IMR-90 (cell line): ENCODE results near the gene ALOXE3. TPM values are rescaled to one million over a fixed set of nuclear protein-coding genes. Genes with fewer than 3 reads are reported as not detected.
A peak's percentile ranks its signal among the peaks of the same experiment; 100 is the strongest.

ENCODE experiments used
- ATAC-seq: fragments of 200-7000 bp; cut with Tn5 transposase; 2 replicates; pipeline ENCODE4 v1.9.1; 2020; ENCODE audit warnings: low read depth, mild to moderate bottlenecking, moderate library complexity
- BruUV-seq: library from RNA; stranded (reverse); fragments of 400-500 nt; replicated peaks from 2 replicates; lab custom pipeline; 2021; lab: Mats Ljungman, UMichigan
- CTCF ChIA-PET: fragments of 300-600 bp; formaldehyde crosslinking; extraction: SDS; loops from one replicate; lab custom pipeline; 2021; ENCODE audit warnings: antibody characterized with exemption; lab: Yijun Ruan, JAX
- POLR2A ChIA-PET: fragments of 300-600 bp; sonication (Branson Sonifier 250); formaldehyde crosslinking; loops from one replicate; lab custom pipeline; 2022; ENCODE audit warnings: antibody characterized with exemption; ENCODE audit not compliant: unreplicated experiment; lab: Charles Lee
- DNase-seq: peaks from one replicate; pipeline ENCODE4 v3.0.0; 2013
- H2AFZ ChIP-seq: replicated peaks from 2 replicates; pipeline ENCODE3; 2013; ENCODE audit warnings: low read length, mild to moderate bottlenecking; ENCODE audit not compliant: poor library complexity
- H2AK5ac ChIP-seq: 2 replicates; pipeline ENCODE4 v1.6.1; 2013; ENCODE audit warnings: low read depth, low read length, inconsistent platforms
- H2AK9ac ChIP-seq: replicated peaks from 2 replicates; pipeline ENCODE3; 2013; ENCODE audit warnings: mild to moderate bottlenecking, low read depth, low read length, moderate library complexity; ENCODE audit not compliant: poor library complexity
- H2BK120ac ChIP-seq: 2 replicates; pipeline ENCODE4 v1.6.1; 2013; ENCODE audit warnings: low read depth, low read length, inconsistent platforms
- H2BK15ac ChIP-seq: 3 replicates; pipeline ENCODE4 v1.6.1; 2013; ENCODE audit warnings: low read depth, low read length, inconsistent platforms
- H2BK20ac ChIP-seq: 2 replicates; pipeline ENCODE4 v1.6.1; 2013; ENCODE audit warnings: low read depth, mild to moderate bottlenecking, inconsistent platforms, low read length, moderate library complexity
- H2BK5ac ChIP-seq: 2 replicates; pipeline ENCODE4 v1.6.1; 2013; ENCODE audit warnings: mild to moderate bottlenecking, low read depth, low read length, inconsistent platforms; ENCODE audit not compliant: poor library complexity, severe bottlenecking
- H3K14ac ChIP-seq: replicated peaks from 2 replicates; pipeline ENCODE4 v1.6.1; 2013; ENCODE audit warnings: low read depth, low read length, inconsistent platforms
- H3K18ac ChIP-seq: 2 replicates; pipeline ENCODE4 v1.6.1; 2013; ENCODE audit warnings: low read depth, low read length, control low read depth
- H3K23ac ChIP-seq: 2 replicates; pipeline ENCODE4 v1.6.1; 2013; ENCODE audit warnings: low read depth, low read length, inconsistent platforms
- H3K27ac ChIP-seq: 2 replicates; pipeline ENCODE4 v1.5.1; 2013; ENCODE audit warnings: mild to moderate bottlenecking, control low read depth, low read length; ENCODE audit not compliant: insufficient read depth
- H3K27me3 ChIP-seq: 2 replicates; pipeline ENCODE4 v1.6.1; 2013; ENCODE audit warnings: low read length; ENCODE audit not compliant: control insufficient read depth, insufficient read depth
- H3K36me3 ChIP-seq: 2 replicates; pipeline ENCODE4 v1.6.1; 2013; ENCODE audit warnings: low read length, mixed read lengths; ENCODE audit not compliant: control insufficient read depth, insufficient read depth
- H3K4ac ChIP-seq: 2 replicates; pipeline ENCODE4 v1.6.1; 2013; ENCODE audit warnings: low read depth, low read length, inconsistent platforms
- H3K4me1 ChIP-seq: 2 replicates; pipeline ENCODE4 v1.6.1; 2013; ENCODE audit warnings: low read length, mixed read lengths; ENCODE audit not compliant: control insufficient read depth, insufficient read depth
- H3K4me2 ChIP-seq: 2 replicates; pipeline ENCODE4 v1.6.1; 2013; ENCODE audit warnings: low read depth, mild to moderate bottlenecking, control low read depth, low read length, moderate library complexity
- H3K4me3 ChIP-seq: 2 replicates; pipeline ENCODE4 v1.5.1; 2013; ENCODE audit warnings: low read depth, mild to moderate bottlenecking, control low read depth, low read length, moderate library complexity; ENCODE audit not compliant: insufficient read depth
- H3K56ac ChIP-seq: 2 replicates; pipeline ENCODE4 v1.6.1; 2013; ENCODE audit warnings: low read length, inconsistent platforms; ENCODE audit not compliant: insufficient read depth; ENCODE audit errors: extremely low read depth
- H3K79me1 ChIP-seq, 2 experiments: 2 replicates each; pipeline ENCODE4 v1.6.1; 2013; ENCODE audit warnings: low read length in 2 of 2, inconsistent platforms in 1 of 2, low read depth in 1 of 2
- H3K9ac ChIP-seq: 2 replicates; pipeline ENCODE4 v1.6.1; 2013; ENCODE audit warnings: low read depth, low read length, control low read depth
- H3K9me1 ChIP-seq: 2 replicates; pipeline ENCODE4 v1.6.1; 2013; ENCODE audit warnings: low read length, inconsistent platforms; ENCODE audit not compliant: insufficient read depth
- H3K9me3 ChIP-seq: 2 replicates; pipeline ENCODE4 v1.6.1; 2013; ENCODE audit warnings: low read length; ENCODE audit not compliant: control insufficient read depth, insufficient read depth
- H4K20me1 ChIP-seq: 2 replicates; pipeline ENCODE4 v1.6.1; 2013; ENCODE audit warnings: low read length, inconsistent platforms; ENCODE audit not compliant: insufficient read depth
- H4K5ac ChIP-seq: 2 replicates; pipeline ENCODE4 v1.6.1; 2013; ENCODE audit warnings: mild to moderate bottlenecking, low read depth, low read length, control low read depth
- H4K8ac ChIP-seq, 2 experiments: 2 replicates each; pipeline ENCODE4 v1.6.1; 2013; ENCODE audit warnings: low read depth in 2 of 2, low read length in 2 of 2, control low read depth in 1 of 2, inconsistent platforms in 1 of 2
- H4K91ac ChIP-seq: 2 replicates; pipeline ENCODE4 v1.6.1; 2013; ENCODE audit warnings: low read depth, low read length, inconsistent platforms; ENCODE audit not compliant: insufficient read depth
- CTCF ChIP-seq: conservative IDR thresholded peaks from 2 replicates; pipeline ENCODE4 v1.5.1; 2012; ENCODE audit warnings: mild to moderate bottlenecking, low read depth, low read length, improper control_type of control experiment
- WGBS, 2 experiments: methylation state at CpG; one replicate each; pipeline versions ENCODE4 v1.1.5 to v1.1.7; 2013; ENCODE audit warnings: missing lambda C conversion rate in 2 of 2; ENCODE audit not compliant: insufficient read length in 1 of 2; ENCODE audit errors: extremely low coverage in 2 of 2; 5-methylcytosine and 5-hydroxymethylcytosine counted together
- dilution Hi-C: fragments of 300-500 bp; cut with HindIII; formaldehyde crosslinking; loops from one replicate; pipeline ENCODE4 v1.14.3; 2018; ENCODE audit warnings: low sequenced_read_pairs; ENCODE audit not compliant: unreplicated experiment
- in situ Hi-C: fragments of 300-500 bp; cut with MboI; formaldehyde crosslinking; loops from 3 replicates; pipeline ENCODE4 v1.14.3; 2019; ENCODE audit warnings: low sequenced_read_pairs, inconsistent platforms, mixed read lengths
- intact Hi-C: fragments of 100-400 bp; cut with micrococcal nuclease; formaldehyde crosslinking; loops from 2 replicates; pipeline ENCODE4 v1.10.0; 2022
- polyA plus RNA-seq, 3 experiments: library from polyadenylated mRNA; depleted of rRNA; stranded (reverse); fragments of >200 nt; gene quantifications; 2 replicates each; pipeline ENCODE4 v1.2.3, GENCODE V29; 2012; ENCODE audit warnings: low replicate concordance in 1 of 3
- total RNA-seq: library from RNA; depleted of rRNA; stranded (reverse); fragments of >200 nt; gene quantifications from 2 replicates; pipeline ENCODE4 v1.2.3, GENCODE V29; 2012

Gene ALOXE3
- total and polyA plus RNA-seq, 2 of the 4 experiments (the other 2 are of a cell fraction) = under 0.01 to 0.26 TPM

DNA sequence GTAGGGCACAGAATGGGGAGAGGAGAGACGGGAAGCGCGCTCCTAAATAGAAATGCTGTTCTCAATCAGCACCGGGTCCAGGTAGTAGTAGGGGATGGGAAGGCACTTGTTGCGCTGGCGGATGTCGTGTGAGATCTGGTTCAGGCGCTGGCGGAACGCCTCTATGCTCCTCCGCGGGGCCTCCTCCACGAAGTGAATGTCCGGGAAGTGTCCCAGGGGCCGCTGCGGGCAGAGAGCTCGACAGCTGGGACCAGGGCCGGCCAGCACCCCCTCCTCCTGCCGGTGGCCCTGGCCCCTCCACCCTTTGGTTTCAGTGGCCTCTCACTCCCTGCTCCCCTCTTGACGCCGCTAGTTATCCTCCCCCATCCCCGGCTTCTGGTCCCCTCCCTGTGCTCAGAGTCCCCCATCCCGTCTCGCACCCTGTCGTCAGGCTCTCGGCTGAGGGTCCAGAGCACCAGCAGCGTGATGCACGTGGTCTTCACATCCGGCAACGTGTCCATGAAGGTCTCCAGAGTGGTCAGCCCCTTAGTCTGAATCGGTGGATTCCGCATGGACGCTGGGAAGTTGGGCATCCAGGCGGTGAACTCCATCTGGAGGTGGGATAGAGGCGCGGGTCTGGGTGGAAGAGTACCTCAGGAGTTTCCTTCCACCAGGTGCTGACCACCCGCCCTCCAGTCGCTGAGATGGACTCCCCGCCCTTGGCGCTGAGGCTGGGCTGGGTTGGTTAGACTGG lies 45.4 kb downstream of the ALOXE3 start:
- WGBS, 2 experiments = 0% methylated on average over 21 of the region's 40 CpGs; no CpG with 5 or more reads in 1 of the 2 experiments
- H3K27me3 ChIP-seq = peaks cover 89% of the 10 kb centered on the region
- DNase-seq = no peak
- ATAC-seq = no peak
- ChIA-PET POLR2A (no interaction called here), CTCF (interaction anchor here (1.1 to 1.8 kb wide), 5 partner anchors 10 to 65 kb away, joined by 3 to 16 read pairs (median 6); partner anchors contain the start of gene ALOXE3)
- no peak for TF ChIP-seq CTCF
- no peak overlapping the region for H3K18ac ChIP-seq
- H4K5ac ChIP-seq = no peak overlapping the region
- H2AFZ ChIP-seq = peak overlapping the region; percentile 72
- no peaks in the 10 kb centered on the region for H3K9me3 ChIP-seq
- intact Hi-C loops (no loop called here), dilution Hi-C loops (no loop called here), in situ Hi-C loops (loop anchor here (5.0 kb wide), 1 partner anchor 44 kb away; the partner anchor contains the start of gene ALOXE3)
- H2BK20ac ChIP-seq = no peak overlapping the region
- H3K36me3 ChIP-seq = no peaks in the 10 kb centered on the region
- no peaks in the 10 kb centered on the region for H3K79me1 ChIP-seq
- H3K27ac ChIP-seq = no peak overlapping the region
- H3K4me1 ChIP-seq = no peaks in the 10 kb centered on the region
- no peak overlapping the region for H3K56ac ChIP-seq
- no peak overlapping the region for H4K8ac ChIP-seq
- H3K4me3 ChIP-seq = no peak overlapping the region
- no peak overlapping the region for H2BK5ac ChIP-seq
- no peak overlapping the region for H3K4ac ChIP-seq
- H3K4me2 ChIP-seq = no peak overlapping the region
- H3K23ac ChIP-seq = no peak overlapping the region
- H2AK5ac ChIP-seq = no peak overlapping the region
- H3K9ac ChIP-seq = no peak overlapping the region
- H3K9me1 ChIP-seq = no peaks in the 10 kb centered on the region
- no peak overlapping the region for H2BK120ac ChIP-seq
- no peak overlapping the region for H4K91ac ChIP-seq
- no peak overlapping the region for H3K14ac ChIP-seq
- H2AK9ac ChIP-seq = no peak overlapping the region
- no peaks in the 10 kb centered on the region for H4K20me1 ChIP-seq
- H2BK15ac ChIP-seq = no peak overlapping the region
- BruUV-seq = no TSS peak
